Left ventricle myocardium inferior (tissue), 1 donor: ENCODE data around the gene LCOR. TPM values are rescaled to one million over a fixed set of nuclear protein-coding genes. Genes with fewer than 3 reads are reported as not detected.

Experiments
- DNase-seq: peaks from one replicate; pipeline ENCODE4 v3.0.0-alpha.2; 2020
- H3K27ac ChIP-seq: fragments of 200-600 bp; replicated peaks from 2 replicates; pipeline ENCODE4 v1.8.0; 2021
- H3K27me3 ChIP-seq: fragments of 200-600 bp; 2 replicates; pipeline ENCODE4 v1.8.0; 2021; ENCODE audit warnings: low read depth
- H3K36me3 ChIP-seq: fragments of 200-600 bp; 2 replicates; pipeline ENCODE4 v1.8.0; 2021
- H3K4me1 ChIP-seq: fragments of 200-600 bp; 2 replicates; pipeline ENCODE4 v1.8.0; 2021
- H3K4me3 ChIP-seq: fragments of 200-600 bp; 2 replicates; pipeline ENCODE4 v1.8.0; 2021; ENCODE audit warnings: mild to moderate bottlenecking, moderate library complexity
- H3K9me3 ChIP-seq: fragments of 200-600 bp; replicated peaks from 2 replicates; pipeline ENCODE4 v1.8.0; 2021
- intact Hi-C: fragments of 100-400 bp; cut with micrococcal nuclease; formaldehyde crosslinking; loops from one replicate; pipeline ENCODE4 v1.11.0; 2022
- total RNA-seq: library from RNA; stranded (reverse); fragmentation: NEBNext Ultra II Directional; extraction: Animal tissue kit (Norgen Biotek cat#: 25700); gene quantifications from one replicate; pipeline ENCODE4 v1.2.1, GENCODE V29; 2021
- TF ChIP-seq, protein P1 (sequence below): fragments of 200-600 bp; IDR thresholded peaks from 2 replicates; pipeline ENCODE4 v1.8.0; 2021; ENCODE audit warnings: antibody characterized with exemption, mild to moderate bottlenecking, borderline replicate concordance
- donor health status: DM: no; HTN: yes; CAD: no; lungs with severe emphysema.

Gene LCOR
- total RNA-seq, 1 donor from 2014 or later, result 18.9 TPM

DNA sequence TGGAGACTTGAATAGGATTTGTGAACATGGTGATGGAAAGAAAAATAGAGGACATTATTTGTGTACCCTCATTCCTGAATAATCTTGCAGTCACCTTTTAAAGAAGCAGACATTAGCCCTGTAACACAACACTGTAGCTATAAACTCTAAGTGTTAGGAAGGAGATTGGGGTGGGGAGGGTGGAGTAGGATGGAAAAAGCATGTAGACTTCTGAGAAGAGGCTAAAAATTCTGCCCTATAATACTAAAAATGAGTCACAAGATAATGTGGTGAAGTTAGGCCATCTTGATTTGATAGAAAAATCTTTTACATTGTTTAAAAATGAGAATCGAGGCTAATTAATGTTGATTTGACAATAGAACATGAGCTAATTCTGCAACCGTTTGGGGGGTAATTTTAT lies 128.8 kb downstream of the LCOR start:
- Histone ChIP-seq H3K27me3 (no peaks in the 10 kb centered on the region), H3K36me3 (peaks cover 9% of the 10 kb centered on the region), H3K4me1 (peaks cover 24% of the 10 kb centered on the region), H3K4me3 (no peak overlapping the region), H3K9me3 (no peaks in the 10 kb centered on the region), H3K27ac (no peak overlapping the region)
- TF ChIP-seq, protein P1, sequence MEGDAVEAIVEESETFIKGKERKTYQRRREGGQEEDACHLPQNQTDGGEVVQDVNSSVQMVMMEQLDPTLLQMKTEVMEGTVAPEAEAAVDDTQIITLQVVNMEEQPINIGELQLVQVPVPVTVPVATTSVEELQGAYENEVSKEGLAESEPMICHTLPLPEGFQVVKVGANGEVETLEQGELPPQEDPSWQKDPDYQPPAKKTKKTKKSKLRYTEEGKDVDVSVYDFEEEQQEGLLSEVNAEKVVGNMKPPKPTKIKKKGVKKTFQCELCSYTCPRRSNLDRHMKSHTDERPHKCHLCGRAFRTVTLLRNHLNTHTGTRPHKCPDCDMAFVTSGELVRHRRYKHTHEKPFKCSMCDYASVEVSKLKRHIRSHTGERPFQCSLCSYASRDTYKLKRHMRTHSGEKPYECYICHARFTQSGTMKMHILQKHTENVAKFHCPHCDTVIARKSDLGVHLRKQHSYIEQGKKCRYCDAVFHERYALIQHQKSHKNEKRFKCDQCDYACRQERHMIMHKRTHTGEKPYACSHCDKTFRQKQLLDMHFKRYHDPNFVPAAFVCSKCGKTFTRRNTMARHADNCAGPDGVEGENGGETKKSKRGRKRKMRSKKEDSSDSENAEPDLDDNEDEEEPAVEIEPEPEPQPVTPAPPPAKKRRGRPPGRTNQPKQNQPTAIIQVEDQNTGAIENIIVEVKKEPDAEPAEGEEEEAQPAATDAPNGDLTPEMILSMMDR, result no peak
- intact Hi-C loops, result no loop called here
- no peak for DNase-seq

DNA sequence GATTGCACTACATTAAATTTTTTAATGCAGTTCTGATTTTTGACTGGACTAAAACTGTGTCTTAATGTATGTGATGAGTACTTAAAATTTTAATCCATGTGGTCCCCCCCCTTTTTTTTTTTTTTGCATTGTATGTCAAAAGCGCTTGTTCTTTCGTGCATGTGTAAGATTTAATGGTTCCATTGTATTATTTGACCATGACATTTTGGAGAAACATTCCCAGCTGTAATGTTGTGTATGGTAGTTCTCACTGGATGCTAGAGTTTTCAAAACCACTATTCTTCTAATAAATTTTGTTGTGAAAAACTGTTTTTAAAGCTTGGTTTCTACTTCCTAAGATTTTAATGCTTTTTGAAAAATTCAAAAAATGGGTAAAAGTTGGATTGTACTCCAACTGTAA lies 132.0 kb downstream of the LCOR start:
- intact Hi-C loops, result no loop called here
- no peaks in the 10 kb centered on the region for H3K27me3 ChIP-seq
- no peak overlapping the region for H3K27ac ChIP-seq
- DNase-seq, result no peak
- H3K36me3 ChIP-seq, result no peaks in the 10 kb centered on the region
- H3K4me3 ChIP-seq, result no peak overlapping the region
- H3K4me1 ChIP-seq, result peaks cover 24% of the 10 kb centered on the region
- TF ChIP-seq, protein P1, result no peak
- H3K9me3 ChIP-seq, result no peaks in the 10 kb centered on the region

DNA sequence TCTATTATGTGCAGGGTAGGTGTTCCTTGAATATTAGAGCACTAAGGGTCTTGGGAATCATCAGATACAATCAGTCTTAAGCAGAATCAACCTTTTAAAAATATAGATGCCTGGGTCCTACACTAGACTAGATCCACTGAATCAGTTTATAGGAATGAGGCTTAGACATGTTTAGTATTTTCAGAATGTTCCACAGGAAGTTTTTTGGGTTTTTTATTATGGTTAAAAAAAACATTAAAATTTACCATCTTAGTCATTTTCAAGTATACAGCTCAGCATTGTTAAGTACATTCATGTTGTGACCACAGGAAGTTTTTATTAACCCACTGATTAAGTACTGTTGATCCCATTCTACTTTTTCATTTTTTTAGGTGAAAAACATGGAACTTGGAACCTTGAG lies 135.7 kb downstream of the LCOR start:
- intact Hi-C loops, result no loop called here
- Histone ChIP-seq H3K4me3 (no peak overlapping the region), H3K27ac (no peak overlapping the region), H3K4me1 (peaks cover 8% of the 10 kb centered on the region), H3K27me3 (no peaks in the 10 kb centered on the region), H3K36me3 (no peaks in the 10 kb centered on the region), H3K9me3 (no peaks in the 10 kb centered on the region)
- TF ChIP-seq, protein P1, result no peak
- DNase-seq, result no peak

DNA sequence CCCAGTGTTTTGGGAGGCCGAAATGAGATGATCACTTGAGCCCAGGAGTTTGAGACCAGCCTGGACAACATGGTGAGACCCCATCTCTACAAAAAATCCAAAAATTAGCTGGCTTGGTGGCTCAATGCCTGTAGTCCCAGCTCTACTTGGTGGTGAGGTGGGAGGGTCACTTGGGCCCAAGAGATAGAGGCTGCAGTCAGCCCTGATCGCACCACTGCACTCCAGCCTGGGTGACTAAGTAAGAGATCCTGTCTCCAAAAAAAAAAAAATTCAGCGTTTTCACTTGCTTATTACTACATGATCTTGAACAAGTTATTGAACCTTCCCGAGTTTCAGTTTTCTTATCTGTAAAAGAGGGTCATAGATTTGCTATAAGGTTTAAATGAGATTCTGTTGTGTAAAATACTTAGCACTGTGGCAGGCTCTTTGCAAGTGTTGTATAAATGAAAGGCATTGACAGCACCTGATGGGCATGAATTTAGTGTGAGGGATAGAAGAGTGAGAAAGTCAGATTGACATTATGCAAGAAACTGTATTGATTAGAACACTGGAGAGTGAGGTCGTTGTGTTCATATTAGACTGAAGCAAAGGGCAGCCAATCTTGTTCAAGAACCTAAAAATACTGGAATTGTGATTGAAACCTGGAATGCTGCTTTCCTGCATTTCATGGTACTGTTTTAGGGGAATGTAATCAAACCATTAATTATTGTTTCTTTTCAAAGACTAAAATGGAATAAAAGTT lies 136.8 kb downstream of the LCOR start:
- TF ChIP-seq, protein P1, result no peak
- Histone ChIP-seq H3K9me3 (no peaks in the 10 kb centered on the region), H3K27me3 (no peaks in the 10 kb centered on the region), H3K4me3 (no peak overlapping the region), H3K4me1 (peaks cover under 1% of the 10 kb centered on the region), H3K36me3 (no peaks in the 10 kb centered on the region), H3K27ac (no peak overlapping the region)
- DNase-seq, result no peak
- intact Hi-C loops, result no loop called here

DNA sequence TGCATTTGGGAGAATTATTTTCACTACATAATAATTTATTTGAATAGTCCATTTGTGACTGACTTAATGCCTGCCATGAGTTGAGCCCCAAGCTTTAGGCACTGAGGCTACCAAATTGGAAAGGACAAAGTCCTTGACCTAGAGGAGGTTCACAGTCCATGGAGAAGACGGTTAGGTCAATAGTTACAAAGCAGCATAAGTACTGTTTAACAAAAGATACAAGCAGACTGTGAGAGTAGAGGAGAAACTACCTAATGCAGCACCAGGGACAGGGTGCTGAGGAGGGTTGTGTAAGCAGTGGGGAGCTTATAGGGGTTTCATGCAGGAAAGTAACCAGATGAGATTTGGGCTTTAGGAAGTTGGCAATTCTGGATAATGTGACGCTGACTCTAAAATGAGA lies 139.2 kb downstream of the LCOR start:
- Histone ChIP-seq H3K9me3 (no peaks in the 10 kb centered on the region), H3K4me1 (peaks cover 5% of the 10 kb centered on the region), H3K27me3 (no peaks in the 10 kb centered on the region), H3K36me3 (no peaks in the 10 kb centered on the region), H3K27ac (no peak overlapping the region), H3K4me3 (no peak overlapping the region)
- TF ChIP-seq, protein P1, result no peak
- DNase-seq, result no peak
- intact Hi-C loops, result no loop called here
